Frontal cortex (tissue), 4 donors: Measurements from ENCODE around the gene FAM186B. TPM values are rescaled to one million over a fixed set of nuclear protein-coding genes. Genes with fewer than 3 reads are reported as not detected.
A peak's percentile ranks its signal among the peaks of the same experiment; 100 is the strongest.

Experiments used
- DNase-seq, 2 donors: peaks; one replicate each; pipeline ENCODE4 v3.0.0; 2012; ENCODE audit warnings: low spot score in 2 of 2
- FAIRE-seq: peaks from 2 replicates; lab custom pipeline; 2012; peaks lifted over from hg19 to GRCh38; lab: Jason Lieb, UNC
- total RNA-seq: library from RNA; depleted of rRNA; stranded (reverse); fragments of >200 nt; gene quantifications from one replicate; pipeline ENCODE4 v1.2.3, GENCODE V29; 2014
- donor health status: control.
- donor health status: control.
- donor health status: control.

FAM186B gene
- total RNA-seq, 1 donor from 2014 or later: 0.41 TPM

GRCh38 chr12:49556391-49557186 is 48.9 kb downstream of the FAM186B start:
- FAIRE-seq (no peak), DNase-seq (no peak)

GRCh38 chr12:49555631-49556390 is 49.6 kb downstream of the FAM186B start:
- DNase-seq (no peak), FAIRE-seq (no peak)

GRCh38 chr12:49554266-49554665 is 51.2 kb downstream of the FAM186B start:
- DNase-seq (no peak), FAIRE-seq (no peak)

- FAIRE-seq (no peak), DNase-seq (no peak)
Observed at GRCh38 chr12:49553512-49554088, 51.8 kb downstream of the FAM186B start.

- no peak for FAIRE-seq
Observed at GRCh38 chr12:49552899-49553298, 52.5 kb downstream of the FAM186B start.

GRCh38 chr12:49552425-49552824 is 53.0 kb downstream of the FAM186B start:
- DNase-seq (no peak), FAIRE-seq (no peak)

More at GRCh38 chr12:49552899-49553298, 52.5 kb downstream of the FAM186B start:
- DNase-seq: no peak

- no peak for FAIRE-seq
- DNase-seq: peak in 1 of 2 donors; percentile 47
Observed at GRCh38 chr12:49552014-49552413, 53.4 kb downstream of the FAM186B start.

- FAIRE-seq (no peak), DNase-seq (no peak)
Observed at GRCh38 chr12:49550693-49551252, 54.7 kb downstream of the FAM186B start.

GRCh38 chr12:49549735-49550692 is 55.4 kb downstream of the FAM186B start:
- FAIRE-seq (no peak), DNase-seq (no peak)

GRCh38 chr12:49548822-49549648 is 56.4 kb downstream of the FAM186B start:
- no peak for FAIRE-seq
- peak in 1 of 2 donors; percentile 61 for DNase-seq

- no peak for FAIRE-seq
- DNase-seq: no peak
Observed at GRCh38 chr12:49548481-49548821, 57.0 kb downstream of the FAM186B start.

- no peak for FAIRE-seq
- no peak for DNase-seq
Observed at GRCh38 chr12:49547090-49547690, 58.2 kb downstream of the FAM186B start.

GRCh38 chr12:49546481-49546880 is 59.0 kb downstream of the FAM186B start:
- FAIRE-seq (no peak), DNase-seq (no peak)

- no peak for DNase-seq
- no peak for FAIRE-seq
Observed at GRCh38 chr12:49545815-49546214, 59.6 kb downstream of the FAM186B start.

GRCh38 chr12:49543914-49544815 is 61.3 kb downstream of the FAM186B start:
- peak in 1 of 2 donors; percentile 49 for DNase-seq
- FAIRE-seq: no peak

- FAIRE-seq: no peak
- DNase-seq: no peak
Observed at GRCh38 chr12:49543221-49543913, 62.1 kb downstream of the FAM186B start.
